Activated CD4-positive, alpha-beta T cell treated with anti-CD3 and anti-CD28 coated beads, Interleukin-2, amount 50 U/mL, for 24 hours (primary cell): Measurements from ENCODE around the gene KRTAP5-4.
"Not testable (repeated sequence)": the region's sequence is repeated elsewhere in the genome, so short reads cannot be mapped to it uniquely, and the experiment has no call there.

ENCODE experiments used
- DNase-seq, 2 donors: peaks; one replicate each; pipeline ENCODE4 v3.0.0-alpha.2; 2020; ENCODE audit warnings: low read depth in 1 of 2, low spot score in 1 of 2

Gene KRTAP5-4

GRCh38 chr11:1653541-1654387 lies 31.8 kb upstream of the KRTAP5-4 start:
- DNase-seq: no peak

DNA sequence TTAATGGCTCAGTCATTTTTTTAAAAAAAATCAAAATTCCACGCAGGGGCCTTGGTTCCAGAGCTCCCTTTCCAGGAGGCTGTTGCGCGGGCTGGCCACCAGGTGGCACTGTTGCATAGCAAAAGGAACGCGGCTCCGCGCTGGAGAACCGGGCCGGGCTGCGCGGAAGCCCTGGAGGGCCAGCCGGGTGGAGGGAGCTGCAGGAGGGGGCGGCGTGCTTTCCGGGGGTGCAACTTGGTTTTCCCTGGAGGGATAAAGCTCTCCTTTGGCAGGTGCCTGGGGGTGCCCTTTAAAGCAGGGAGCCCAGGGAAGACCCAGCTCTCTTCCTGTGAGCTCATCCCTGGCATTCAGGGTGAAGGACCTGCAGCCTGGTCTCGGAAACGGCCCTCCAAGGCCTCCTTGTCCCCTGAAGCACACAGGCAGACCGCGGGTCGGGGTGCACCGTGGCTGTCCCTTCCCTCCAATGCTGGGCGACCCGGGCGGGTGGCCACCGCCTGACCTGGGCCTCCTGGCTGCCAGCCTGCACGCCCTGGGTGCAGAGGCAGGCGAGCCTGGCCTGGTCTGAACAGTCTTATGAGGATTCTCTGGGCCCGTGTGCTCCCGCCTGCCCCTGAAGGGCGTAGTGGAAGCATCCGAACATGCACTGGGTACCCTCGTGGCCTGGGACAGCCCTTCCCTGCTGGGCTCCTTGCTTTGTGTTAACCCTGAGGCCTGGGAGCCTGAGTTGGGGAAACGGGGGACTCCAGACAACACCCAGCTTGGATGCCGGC lies 31.0 kb upstream of the KRTAP5-4 start:
- DNase-seq: peak; percentile 68 to 75

DNA sequence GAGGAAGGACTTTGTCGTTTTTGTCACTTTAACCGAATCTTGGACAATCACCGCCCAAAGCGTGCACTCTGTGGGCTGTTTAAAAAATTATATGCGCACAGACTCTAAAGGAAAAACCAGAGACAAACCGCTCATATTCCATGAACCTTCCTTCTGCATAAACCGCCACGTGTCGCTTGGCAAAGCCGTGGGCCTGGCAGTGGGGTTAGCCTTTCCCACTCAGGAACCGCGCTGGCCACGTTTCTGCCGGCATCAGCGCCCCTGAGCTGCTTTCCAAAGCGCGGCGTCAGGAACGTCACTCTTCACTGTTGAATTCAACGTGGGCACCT lies 30.5 kb upstream of the KRTAP5-4 start:
- DNase-seq: no peak

- no peak for DNase-seq
Measured at GRCh38 chr11:1652026-1652425, 30.1 kb upstream of the KRTAP5-4 start.

GRCh38 chr11:1651411-1651980 lies 29.6 kb upstream of the KRTAP5-4 start:
- no peak for DNase-seq

DNA sequence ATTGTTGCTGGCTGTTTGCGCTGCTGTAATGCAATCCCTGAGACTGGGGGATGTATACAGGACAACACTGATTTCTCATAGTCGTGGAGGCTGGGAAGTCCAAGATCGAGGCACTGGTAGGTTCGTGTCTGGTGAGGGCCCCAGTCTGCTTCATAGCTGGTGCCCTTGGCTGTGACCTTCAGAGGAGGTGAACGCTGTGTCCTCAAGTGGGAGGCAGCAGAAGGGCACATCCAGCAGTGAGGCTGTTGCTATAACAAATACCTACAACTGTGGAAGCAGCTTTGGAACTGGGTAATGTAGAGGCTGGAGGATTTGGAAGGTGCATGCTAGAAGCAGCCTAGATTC lies 29.0 kb upstream of the KRTAP5-4 start:
- no peak for DNase-seq

GRCh38 chr11:1650034-1650917 lies 28.3 kb upstream of the KRTAP5-4 start:
- DNase-seq: no peak

DNA sequence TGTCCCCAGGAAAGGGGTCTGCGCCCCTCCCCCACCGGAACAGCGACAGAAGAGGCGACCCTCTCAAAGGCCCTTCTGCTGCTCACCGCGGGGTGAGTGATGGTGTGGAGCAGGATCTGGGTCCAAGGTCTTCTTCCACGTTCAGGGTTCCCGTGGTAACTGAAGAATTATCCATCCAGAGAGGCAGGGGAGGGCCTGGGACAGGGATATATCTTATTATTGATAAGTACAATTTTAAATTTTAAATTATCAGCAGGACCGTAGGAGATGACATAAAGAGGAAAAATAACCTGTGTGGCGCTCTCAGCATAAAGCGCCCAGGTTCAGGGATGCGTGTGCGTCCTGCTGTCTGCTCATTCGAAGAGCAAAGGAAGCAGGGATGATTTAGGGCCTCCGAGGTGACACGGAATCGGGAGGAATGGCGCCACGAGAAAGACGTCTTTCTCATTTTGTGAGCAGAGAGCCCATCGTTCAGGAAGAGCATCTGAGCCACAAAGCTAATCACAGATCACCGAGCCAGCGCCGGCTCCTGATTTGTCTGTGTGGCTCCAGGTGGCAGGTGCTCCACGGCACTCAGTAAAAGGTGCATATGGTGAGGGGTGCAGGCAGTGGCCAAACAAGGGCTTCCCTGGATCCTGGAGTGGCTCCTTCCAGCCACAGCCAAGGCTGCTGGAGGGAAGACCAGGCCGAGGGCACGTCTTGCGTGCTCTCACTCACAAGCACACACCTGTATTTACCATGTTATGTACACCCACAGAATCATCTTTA lies 26.9 kb upstream of the KRTAP5-4 start:
- no peak for DNase-seq

- DNase-seq: no peak
Measured at GRCh38 chr11:1647901-1648652, 26.1 kb upstream of the KRTAP5-4 start.

GRCh38 chr11:1646540-1646939 lies 24.6 kb upstream of the KRTAP5-4 start:
- not testable (repeated sequence) for DNase-seq

- no peak for DNase-seq
Measured at GRCh38 chr11:1645357-1645821, 23.5 kb upstream of the KRTAP5-4 start.

- no peak for DNase-seq
Measured at GRCh38 chr11:1644601-1645356, 22.8 kb upstream of the KRTAP5-4 start.

GRCh38 chr11:1643146-1643690 lies 21.3 kb upstream of the KRTAP5-4 start:
- no peak for DNase-seq

DNA sequence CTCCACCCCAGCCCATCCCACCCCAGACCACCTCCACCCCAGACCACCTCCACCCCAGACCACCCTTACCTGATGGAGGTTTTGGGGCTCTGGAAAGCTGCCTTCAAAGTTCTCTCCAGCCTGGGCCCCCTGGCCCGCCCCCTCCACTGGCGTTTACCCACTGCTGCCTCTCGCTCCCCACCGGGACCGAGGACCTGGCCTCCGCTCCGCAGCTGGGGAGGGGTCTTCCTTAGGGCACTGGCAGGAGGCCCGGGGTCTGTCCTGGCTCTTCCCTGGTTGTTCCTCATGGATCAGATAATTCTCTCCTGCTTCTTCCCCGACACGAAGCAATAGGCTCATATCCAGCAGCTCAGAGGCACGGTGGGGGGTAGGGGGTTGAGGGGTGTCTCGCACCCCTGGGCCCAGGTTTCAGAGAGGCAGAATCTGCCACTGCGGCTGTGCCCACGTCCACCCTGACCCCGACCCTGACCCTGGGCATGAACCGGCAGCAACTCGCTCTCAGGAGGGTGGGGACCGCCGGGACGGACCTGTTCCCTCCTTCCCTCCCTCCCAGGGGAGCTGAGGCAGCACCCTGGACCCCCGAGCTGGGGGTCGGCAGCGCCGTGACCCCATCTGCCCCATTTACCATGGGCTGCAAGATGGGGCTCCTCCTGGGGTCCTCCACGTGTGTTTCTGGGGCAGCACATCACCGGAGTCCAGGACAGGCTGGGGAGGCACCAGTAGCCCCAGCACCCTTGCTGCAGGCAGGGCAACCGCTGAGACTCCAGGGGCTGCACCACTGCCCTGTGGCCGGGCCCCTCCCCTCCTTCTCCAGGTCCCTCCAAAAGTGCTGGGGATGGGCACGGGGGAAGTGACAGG lies 20.6 kb upstream of the KRTAP5-4 start:
- DNase-seq: no peak

GRCh38 chr11:1641096-1641495 lies 19.2 kb upstream of the KRTAP5-4 start:
- DNase-seq: no peak

DNA sequence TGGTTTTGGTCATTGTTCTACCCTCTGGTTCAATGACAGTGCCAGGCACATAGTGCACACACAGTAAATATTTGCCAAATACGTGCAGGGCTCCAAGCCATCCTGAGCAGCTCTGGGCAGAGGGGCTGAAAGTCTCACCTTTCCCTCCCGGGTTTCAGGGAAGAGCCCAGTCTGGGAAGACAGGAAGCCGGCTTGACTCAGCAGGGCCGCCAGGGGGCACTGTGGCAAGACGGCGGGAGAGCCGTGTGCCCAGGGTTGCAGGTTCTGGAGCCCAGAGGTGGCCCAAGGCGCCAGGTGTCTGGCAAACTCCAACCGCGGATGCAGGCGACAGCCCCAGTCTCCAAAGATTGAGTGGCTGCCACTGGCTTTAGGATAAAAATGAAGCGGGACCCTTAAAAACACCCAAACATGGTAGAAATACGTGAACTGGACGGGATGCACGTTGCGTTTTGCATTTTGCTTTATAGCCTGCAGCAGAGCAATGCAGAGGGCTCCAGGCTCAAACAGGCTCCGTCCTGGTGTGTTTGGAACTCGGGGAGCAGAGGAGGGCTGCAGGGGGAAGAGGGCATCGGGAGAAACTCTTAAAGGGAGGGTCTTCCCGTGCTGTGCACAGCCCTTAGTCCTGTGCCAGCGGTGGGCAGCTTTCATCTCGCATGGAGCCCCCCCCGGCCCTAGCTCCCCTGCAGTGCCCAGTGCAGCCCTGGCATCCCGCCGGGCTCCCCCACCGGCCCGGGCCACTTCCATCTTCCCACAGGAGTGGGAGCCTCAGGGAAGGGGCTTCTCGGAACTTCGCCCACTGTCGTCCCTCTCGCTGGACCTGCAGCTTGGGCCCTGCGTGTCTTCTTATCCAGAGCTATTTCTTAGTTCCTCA lies 18.4 kb upstream of the KRTAP5-4 start:
- no peak for DNase-seq

DNA sequence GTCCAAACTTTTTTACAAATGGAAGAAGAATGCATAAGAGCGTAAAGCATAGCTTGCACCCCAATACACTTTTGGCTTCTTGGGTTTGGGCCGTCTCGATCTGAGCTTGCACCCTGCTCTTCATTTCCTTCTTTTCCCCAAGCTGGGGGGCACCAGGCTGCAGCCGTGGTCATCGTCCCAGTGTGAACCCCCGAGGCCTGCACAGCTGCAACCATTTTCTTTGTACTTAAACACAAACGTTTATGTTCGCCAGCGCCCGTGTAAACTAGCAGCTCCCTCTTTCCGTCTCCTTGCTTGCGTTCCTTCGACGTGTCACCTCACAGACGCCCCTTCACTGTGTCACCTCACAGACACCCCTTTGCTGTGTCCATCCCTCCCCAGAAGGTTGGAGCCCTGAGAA lies 17.7 kb upstream of the KRTAP5-4 start:
- no peak for DNase-seq
